C4-2B (cell line): ENCODE measurements around the gene ADAMTSL1.

Source experiments
- CTCF ChIP-seq: fragments of 450-650 bp; conservative IDR thresholded peaks from 2 replicates; pipeline ENCODE4 v1.5.1; 2017; ENCODE audit warnings: mild to moderate bottlenecking
- ZFX ChIP-seq: fragments of 450-650 bp; IDR thresholded peaks from 2 replicates; pipeline ENCODE4 v1.6.1; 2017

- TF ChIP-seq CTCF (no peak), ZFX (no peak)
Observed at GRCh38 chr9:18775241-18775640, 301.3 kb downstream of the ADAMTSL1 start.
